A673 (cell line): ENCODE results near the gene HDDC3. TPM values are rescaled to one million over a fixed set of nuclear protein-coding genes. Genes with fewer than 3 reads are reported as not detected.
"Not testable (repeated sequence)": the region's sequence is repeated elsewhere in the genome, so short reads cannot be mapped to it uniquely, and the experiment has no call there.

Experiments used
- BruUV-seq: library from RNA; stranded (reverse); fragments of 400-500 nt; replicated peaks from 2 replicates; lab custom pipeline; 2021; lab: Mats Ljungman, UMichigan
- CTCF ChIA-PET: fragments of 300-600 bp; sonication (Branson Sonifier 250); formaldehyde crosslinking; loops from one replicate; lab custom pipeline; 2022; ENCODE audit warnings: antibody characterized with exemption; lab: Charles Lee
- POLR2A ChIA-PET: fragments of 300-600 bp; sonication (Branson Sonifier 250); formaldehyde crosslinking; loops from one replicate; lab custom pipeline; 2022; ENCODE audit warnings: antibody characterized with exemption; ENCODE audit not compliant: low non-redundant PET; lab: Charles Lee
- DNase-seq: peaks from one replicate; pipeline ENCODE4 v3.0.0-alpha.2; 2015; ENCODE audit warnings: low spot score
- H3K27ac ChIP-seq: fragments of 200-600 bp; sonication (generic); 2 replicates; pipeline ENCODE4 v1.5.1; 2016; ENCODE audit warnings: mixed run types, low read depth, mild to moderate bottlenecking, mixed read lengths, antibody characterized with exemption, low read length; ENCODE audit not compliant: poor library complexity, severe bottlenecking
- H3K27me3 ChIP-seq: fragments of 200-600 bp; sonication (generic); replicated peaks from 2 replicates; pipeline ENCODE4 v1.6.1; 2017; ENCODE audit warnings: mixed run types, low read depth, mild to moderate bottlenecking, mixed read lengths, antibody characterized with exemption, low read length; ENCODE audit not compliant: insufficient read depth, poor library complexity
- H3K36me3 ChIP-seq: fragments of 200-600 bp; sonication (generic); 2 replicates; pipeline ENCODE4 v1.6.1; 2016; ENCODE audit warnings: mixed run types, mild to moderate bottlenecking, mixed read lengths, antibody characterized with exemption, low read length; ENCODE audit not compliant: insufficient read depth, poor library complexity, severe bottlenecking
- H3K4me1 ChIP-seq: fragments of 200-600 bp; sonication (generic); 2 replicates; pipeline ENCODE4 v1.6.1; 2017; ENCODE audit warnings: mixed run types, mild to moderate bottlenecking, mixed read lengths, antibody characterized with exemption, low read length; ENCODE audit not compliant: insufficient read depth, poor library complexity, severe bottlenecking
- H3K4me3 ChIP-seq: fragments of 200-600 bp; sonication (generic); 2 replicates; pipeline ENCODE4 v1.5.1; 2016; ENCODE audit warnings: low read depth, mixed run types, mild to moderate bottlenecking, mixed read lengths, low read length; ENCODE audit not compliant: poor library complexity, severe bottlenecking
- H3K9me3 ChIP-seq: fragments of 200-600 bp; sonication (generic); 2 replicates; pipeline ENCODE4 v1.6.1; 2016; ENCODE audit warnings: mixed run types, low read depth, mild to moderate bottlenecking, mixed read lengths, antibody characterized with exemption, low read length; ENCODE audit not compliant: poor library complexity, severe bottlenecking
- EZH2 ChIP-seq: fragments of 200-600 bp; sonication (generic); IDR thresholded peaks from 2 replicates; pipeline ENCODE4 v1.6.1; 2017; ENCODE audit warnings: borderline replicate concordance, low read depth, mild to moderate bottlenecking, mixed read lengths, antibody characterized with exemption, low read length; ENCODE audit not compliant: poor library complexity, severe bottlenecking
- intact Hi-C: fragments of 100-400 bp; cut with micrococcal nuclease; formaldehyde crosslinking; loops from one replicate; pipeline ENCODE4 v1.10.0; 2022; ENCODE audit not compliant: unreplicated experiment
- total RNA-seq: library from RNA; stranded (reverse); gene quantifications from 2 replicates; pipeline ENCODE4 v1.2.3, GENCODE V29; 2021
- TF ChIP-seq, protein P1 (sequence below): fragments of 300-800, 200-600 bp; sonication (generic); conservative IDR thresholded peaks from 2 replicates; pipeline ENCODE4 v1.5.1; 2017; ENCODE audit warnings: low read depth, mild to moderate bottlenecking, antibody characterized with exemption, low read length, moderate library complexity, mixed read lengths

The HDDC3 gene
- total RNA-seq, 1 experiment from 2014 or later, result 23.9 TPM

DNA sequence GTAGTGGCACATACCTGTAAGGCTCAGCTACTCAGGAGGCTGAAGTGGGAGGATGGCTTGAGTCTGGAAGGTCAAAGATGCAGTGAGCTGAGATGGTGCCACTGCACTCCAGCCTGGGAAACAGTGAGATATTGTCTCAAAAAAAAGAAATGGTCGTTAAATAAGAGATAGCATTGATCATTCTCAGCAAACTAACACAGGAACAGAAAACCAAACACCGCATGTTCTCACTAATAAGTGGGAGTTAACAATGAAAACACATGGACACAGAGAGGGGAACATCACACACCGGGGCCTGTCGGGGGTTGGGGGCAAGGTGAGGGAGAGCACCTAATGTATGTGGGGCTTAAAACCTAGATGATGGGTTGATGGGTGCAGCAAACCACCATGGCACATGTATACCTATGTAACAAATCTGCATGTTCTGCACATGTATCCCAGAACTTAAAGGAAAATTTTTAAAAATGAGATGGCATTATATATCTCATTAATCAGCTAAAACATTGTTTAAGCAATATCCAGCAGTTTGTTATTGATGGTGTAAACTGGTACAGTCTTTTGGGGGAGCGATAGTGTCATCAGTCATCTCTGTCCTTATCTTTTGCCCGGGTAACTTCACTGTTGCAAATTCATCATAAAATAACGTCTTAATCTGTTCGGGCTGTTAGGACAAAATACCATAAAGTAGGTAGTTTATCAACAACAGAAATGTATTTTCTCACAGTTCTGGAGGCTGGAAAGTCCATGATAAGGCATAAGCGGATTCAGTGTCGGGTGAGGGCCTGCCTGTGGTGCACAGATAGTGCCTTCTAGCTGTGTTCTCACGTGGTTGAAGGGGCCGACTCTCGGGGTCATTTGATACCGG is 30.9 kb downstream of the HDDC3 start:
- H3K9me3 ChIP-seq, result no peaks in the 10 kb centered on the region
- peaks cover 16% of the 10 kb centered on the region for H3K36me3 ChIP-seq
- no peak for DNase-seq
- TF ChIP-seq, protein P1, sequence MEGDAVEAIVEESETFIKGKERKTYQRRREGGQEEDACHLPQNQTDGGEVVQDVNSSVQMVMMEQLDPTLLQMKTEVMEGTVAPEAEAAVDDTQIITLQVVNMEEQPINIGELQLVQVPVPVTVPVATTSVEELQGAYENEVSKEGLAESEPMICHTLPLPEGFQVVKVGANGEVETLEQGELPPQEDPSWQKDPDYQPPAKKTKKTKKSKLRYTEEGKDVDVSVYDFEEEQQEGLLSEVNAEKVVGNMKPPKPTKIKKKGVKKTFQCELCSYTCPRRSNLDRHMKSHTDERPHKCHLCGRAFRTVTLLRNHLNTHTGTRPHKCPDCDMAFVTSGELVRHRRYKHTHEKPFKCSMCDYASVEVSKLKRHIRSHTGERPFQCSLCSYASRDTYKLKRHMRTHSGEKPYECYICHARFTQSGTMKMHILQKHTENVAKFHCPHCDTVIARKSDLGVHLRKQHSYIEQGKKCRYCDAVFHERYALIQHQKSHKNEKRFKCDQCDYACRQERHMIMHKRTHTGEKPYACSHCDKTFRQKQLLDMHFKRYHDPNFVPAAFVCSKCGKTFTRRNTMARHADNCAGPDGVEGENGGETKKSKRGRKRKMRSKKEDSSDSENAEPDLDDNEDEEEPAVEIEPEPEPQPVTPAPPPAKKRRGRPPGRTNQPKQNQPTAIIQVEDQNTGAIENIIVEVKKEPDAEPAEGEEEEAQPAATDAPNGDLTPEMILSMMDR, result no peak
- TF ChIP-seq EZH2, result no peak
- ChIA-PET CTCF (interaction anchor here (0.6 to 2.0 kb wide), 2 partner anchors 31 to 975 kb away, joined by 3 to 9 read pairs; partner anchors contain the start of gene HDDC3), POLR2A (interaction anchor here (0.5 kb wide), 1 partner anchor 479 kb away, joined by 4 read pairs; no protein-coding TSS in a partner anchor)
- H3K27me3 ChIP-seq, result no peaks in the 10 kb centered on the region
- TSS peak; percentile 58 for BruUV-seq
- peak overlapping the region; percentile 69 for H3K4me3 ChIP-seq
- intact Hi-C loops, result loop anchor here (2.0 to 10.0 kb wide), 2 partner anchors 29 to 373 kb away; no protein-coding TSS in a partner anchor
- H3K27ac ChIP-seq, result peak overlapping the region; percentile 84
- H3K4me1 ChIP-seq, result peaks cover 10% of the 10 kb centered on the region

DNA sequence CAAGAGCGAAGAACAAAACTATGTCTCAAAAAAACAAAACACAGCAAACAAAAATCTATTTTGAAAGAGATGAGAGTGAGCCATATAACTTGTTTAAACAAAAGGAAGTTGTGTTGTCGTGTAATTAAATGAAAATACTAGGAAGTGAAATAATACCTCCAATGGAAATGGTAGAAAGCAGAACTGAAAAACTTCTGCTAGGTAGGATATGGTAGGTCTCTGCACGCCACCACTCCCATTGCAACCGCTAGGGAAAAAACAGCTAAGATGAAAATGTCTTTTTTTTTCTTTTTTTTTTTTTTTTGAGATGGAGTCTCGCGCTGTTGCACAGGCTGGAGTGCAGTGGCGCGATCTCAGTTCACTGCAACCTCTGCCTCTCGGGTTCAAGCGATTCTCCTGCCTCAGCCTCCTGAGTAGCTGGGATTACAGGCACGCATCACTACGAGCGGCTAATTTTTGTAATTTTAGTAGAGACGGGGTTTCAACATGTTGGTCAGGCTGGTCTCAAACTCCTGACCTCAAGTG is 35.2 kb downstream of the HDDC3 start:
- H3K27me3 ChIP-seq, POLR2A ChIA-PET, intact Hi-C loops, BruUV-seq, H3K4me3 ChIP-seq, DNase-seq, H3K36me3 ChIP-seq, H3K9me3 ChIP-seq, H3K27ac ChIP-seq: not testable (repeated sequence)
- H3K4me1 ChIP-seq, result peaks cover 14% of the 10 kb centered on the region
- CTCF ChIA-PET, result interaction anchor here (0.6 kb wide), 1 partner anchor 509 kb away, joined by 8 read pairs; the partner anchor contains the start of gene IQGAP1

DNA sequence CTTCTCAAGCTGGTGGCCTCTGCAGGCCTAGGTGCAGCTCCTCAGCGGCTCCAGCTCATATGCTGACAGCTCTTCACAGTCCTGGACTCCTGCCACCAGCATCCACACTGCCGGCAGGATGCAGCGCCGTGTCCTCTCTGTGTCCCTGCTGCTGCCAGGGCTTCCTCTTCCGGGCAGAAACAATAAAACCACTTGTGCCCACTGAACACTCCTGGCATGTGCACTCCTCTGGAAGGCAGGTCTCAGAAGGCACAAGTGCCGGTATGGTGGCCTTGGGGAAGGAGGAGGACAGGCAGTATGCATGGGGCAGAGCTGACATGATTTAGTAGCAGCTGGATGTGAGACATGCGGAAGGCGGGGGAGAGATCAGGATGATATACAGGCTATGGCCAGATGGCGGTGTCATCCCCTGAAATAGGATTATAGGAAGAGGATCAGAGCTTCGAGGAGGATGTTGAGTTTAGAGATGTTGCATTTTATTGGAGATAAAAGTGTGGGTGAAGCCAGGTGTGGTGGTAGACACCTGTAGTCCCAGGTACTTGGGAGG is 36.7 kb downstream of the HDDC3 start:
- no TSS peak for BruUV-seq
- Histone ChIP-seq H3K27ac (no peak overlapping the region), H3K4me3 (no peak overlapping the region), H3K36me3 (no peaks in the 10 kb centered on the region), H3K27me3 (no peaks in the 10 kb centered on the region), H3K9me3 (no peaks in the 10 kb centered on the region), H3K4me1 (peaks cover 9% of the 10 kb centered on the region)
- intact Hi-C loops, result no loop called here
- POLR2A ChIA-PET, result no interaction called here
- DNase-seq, result peak; percentile 80
- TF ChIP-seq, protein P1, result peak; percentile 46
- TF ChIP-seq EZH2, result no peak
- CTCF ChIA-PET, result interaction anchor here (0.5 to 1.7 kb wide), 6 partner anchors 9 to 576 kb away, joined by 3 to 6 read pairs (median 4); partner anchors contain the start of gene HDDC3
